Fibroblast of skin of left biceps (primary cell): ENCODE measurements around the gene BMP7.
"Not testable (repeated sequence)": the region's sequence is repeated elsewhere in the genome, so short reads cannot be mapped to it uniquely, and the experiment has no call there.

ENCODE experiments used
- DNase-seq, 2 experiments: peaks; one replicate each; pipeline ENCODE4 v3.0.0-alpha.2; 2013; ENCODE audit warnings: low read depth in 2 of 2

BMP7 gene

DNA sequence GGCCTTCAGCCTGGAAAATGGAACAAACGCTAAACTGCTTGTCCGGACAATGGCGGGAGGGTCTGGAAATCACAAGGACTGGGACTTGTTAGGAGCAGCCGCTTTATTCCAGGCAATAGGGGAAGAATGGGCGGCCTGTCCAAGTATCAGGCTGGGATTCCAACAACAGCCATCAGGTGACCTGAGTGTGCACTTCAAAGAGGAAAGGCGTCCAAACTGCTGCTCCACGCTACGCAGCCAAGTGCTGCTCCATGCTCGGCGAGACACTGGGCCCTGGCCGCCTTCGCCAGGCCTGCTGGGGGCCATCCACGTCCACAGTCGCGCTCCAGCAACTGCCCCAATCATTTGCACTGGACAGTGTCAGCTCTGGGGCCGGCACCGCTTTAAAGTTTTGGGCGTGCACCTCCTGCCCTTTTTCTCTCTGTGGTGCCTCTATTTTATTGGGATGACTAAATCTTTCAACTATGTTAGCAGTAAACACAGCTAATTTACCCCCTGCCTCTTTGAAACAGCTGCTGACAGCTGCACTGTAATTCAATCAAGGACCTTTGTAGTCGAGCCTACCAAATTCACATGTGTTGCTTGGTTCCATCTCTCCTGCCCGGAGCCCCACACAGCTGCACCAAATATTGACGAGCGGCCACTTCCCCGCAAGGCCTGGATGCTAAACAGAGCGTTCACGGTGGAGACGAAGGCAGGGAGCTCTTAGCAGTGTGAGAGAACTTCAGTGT lies 98.3 kb downstream of the BMP7 start:
- no peak for DNase-seq

DNA sequence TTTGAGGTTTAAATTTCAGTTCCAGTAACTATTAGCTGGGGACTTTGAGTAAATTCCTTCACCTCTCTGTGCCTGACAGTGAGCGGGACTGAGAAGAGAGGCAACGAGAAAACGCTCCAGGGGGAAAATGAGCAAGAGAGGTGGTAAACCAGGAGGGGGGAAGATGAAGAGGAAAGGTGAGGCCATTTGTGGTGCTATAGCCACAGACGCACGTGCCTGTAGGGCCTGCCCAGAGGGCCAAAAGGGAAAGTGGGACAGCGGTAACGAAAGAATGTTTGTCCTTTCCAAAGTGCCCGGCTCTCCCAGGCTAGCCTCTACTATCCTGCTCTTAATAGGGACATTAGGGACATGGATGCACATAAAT lies 99.2 kb downstream of the BMP7 start:
- DNase-seq: no peak

DNA sequence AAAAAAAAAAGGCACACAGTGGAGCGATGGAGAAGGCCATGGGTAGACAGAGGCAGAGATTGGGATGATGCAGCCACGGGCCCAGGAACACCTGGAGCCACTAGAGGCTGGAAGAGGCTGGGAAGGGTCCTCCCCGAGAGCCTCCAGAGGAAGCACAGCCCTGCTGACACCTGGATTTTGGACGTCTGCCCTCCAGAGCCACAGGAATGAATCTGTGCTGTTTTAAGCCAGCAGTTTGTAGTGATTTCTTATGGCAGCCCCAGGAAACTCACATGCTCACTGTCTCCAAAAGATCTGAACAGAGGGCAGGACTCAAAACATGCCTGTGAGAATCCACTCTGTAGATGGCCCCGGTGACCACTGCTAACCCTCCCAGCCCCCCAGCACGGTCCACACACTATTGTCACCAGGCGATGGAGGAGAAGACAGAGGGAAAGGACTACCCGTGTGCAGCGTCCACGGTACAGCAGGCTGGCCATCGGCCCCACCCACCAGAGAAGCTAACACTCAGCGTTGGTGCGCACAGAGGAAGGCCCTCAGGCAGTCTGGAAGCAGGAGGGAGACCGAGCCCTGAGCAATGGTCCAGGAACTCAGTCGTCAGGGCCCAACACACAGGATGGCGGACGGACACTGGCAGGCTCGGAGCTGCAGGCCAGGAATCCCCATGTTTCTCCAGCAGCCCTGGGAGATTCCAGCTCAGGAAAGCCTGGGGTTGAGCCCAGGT lies 99.7 kb downstream of the BMP7 start:
- DNase-seq: no peak

DNA sequence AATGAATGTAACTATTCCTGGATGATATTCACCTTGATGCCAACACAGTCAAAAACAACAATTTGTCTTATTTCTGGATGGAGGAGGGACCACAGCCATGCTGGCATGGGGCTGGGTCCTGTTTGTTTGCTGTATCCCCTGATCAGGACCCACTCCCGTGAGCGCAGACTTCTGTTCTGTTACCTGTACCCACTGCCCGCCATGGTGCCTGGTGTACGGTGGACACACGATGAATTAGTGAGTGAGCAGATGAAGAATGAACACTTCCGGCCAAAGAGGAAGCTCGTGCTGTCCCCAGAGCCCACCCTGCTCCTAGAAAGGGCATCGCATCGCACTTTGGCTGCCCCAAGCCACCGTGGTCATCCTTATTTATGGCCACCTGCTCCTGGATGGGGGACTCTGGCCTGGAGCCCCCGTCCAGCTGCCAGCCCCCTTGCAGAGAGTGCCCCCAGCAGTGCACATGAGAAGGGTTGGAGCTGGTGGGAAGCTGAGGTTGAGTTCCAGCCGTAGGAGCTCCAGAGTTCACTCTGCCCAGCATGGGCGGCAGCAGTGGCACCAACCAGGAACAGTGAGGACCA lies 100.9 kb downstream of the BMP7 start:
- no peak for DNase-seq

DNA sequence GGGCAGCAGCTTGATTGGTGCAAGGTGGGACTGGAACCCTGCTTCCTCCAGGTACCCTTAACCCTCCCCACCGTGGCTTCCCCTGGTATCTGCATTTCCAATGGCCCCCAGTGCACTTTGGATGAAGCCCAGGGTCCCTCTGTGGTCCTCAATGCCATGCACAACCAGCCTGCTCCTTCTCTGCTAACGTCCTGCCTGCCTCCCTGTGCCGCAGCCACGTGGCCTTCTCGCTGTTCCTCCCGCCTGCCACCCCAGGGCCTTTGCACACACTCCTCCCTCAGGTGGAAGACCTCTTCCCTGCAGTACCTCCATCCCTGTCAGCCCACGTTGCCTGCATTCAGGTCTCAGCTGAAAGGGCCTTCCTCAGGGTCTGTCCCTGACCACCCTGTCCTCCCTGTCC lies 101.6 kb downstream of the BMP7 start:
- DNase-seq: no peak

DNA sequence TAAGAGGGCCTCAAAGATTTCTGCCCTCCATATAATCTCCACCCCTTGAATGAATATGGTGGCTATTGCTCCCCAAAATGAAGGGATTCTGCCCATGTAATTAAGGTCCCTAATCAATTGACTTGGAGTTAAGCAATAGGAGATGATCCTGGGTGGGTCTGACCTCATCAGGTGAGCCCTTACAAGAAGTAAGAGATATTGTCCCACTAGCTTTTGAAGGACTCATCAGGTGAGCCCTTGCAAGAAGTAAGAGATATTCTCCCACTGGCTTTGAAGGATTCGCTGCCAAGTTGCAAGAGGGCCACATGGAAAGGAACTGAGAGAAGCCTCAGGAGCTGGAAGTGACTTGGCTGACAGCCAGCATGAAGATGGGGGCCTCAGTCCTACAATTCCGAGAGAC lies 103.4 kb downstream of the BMP7 start:
- DNase-seq: no peak

DNA sequence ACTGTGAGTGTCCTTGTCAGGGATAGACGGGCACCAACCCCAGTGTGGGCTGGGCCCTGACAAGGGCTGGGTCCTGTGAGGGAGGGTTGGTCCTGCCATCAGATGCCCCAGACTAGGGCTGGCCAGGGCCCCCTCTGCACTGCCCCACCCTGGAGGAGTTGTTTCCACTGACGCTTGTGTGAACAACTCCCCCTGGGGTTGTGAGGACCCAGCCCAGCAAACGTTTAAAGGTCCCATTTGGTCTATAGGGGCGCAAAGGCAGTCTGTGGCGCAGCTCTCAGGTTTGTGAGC lies 104.1 kb downstream of the BMP7 start:
- no peak for DNase-seq

DNA sequence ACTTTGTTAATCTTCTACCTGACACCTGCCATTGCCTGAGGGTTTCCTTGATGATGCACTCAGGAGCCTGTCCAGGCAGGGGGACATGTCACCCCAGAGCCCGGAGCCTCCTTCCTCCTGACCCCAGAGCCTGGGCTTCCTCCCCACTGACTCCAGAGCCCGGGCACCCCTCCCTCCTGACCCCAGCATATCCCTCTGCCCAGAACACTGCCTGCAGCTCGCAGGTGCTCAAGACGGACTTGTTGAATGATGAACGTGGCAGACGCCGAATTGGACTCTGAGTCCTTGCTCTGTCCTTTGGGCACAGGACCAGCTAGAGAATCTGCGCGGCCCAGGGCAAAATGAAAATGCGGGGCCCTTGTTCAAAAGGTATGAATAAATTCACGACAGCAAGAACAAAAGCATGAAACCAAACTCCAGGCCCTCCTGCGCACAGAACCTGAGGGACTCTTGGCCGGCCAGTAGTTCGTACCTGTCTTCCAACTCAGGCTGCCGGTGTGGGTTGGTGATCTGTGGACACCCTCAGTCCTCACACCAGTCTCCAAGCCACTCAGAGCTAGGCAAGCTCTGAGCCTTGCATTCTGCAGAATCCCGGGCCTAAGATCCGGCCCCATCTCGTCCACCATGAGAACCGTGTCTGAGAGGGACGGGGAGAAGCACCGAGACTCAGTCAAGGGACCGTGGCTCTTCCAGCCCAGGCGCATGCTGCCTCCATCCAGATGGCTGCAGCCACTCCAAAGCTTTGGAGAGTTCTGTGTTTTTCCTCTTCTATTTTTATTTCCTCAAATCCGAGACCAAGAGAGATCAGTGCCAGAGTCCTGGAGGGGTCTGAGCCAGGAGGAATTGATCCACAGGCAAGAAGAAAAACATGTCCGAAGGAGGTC lies 104.7 kb downstream of the BMP7 start:
- DNase-seq: no peak

DNA sequence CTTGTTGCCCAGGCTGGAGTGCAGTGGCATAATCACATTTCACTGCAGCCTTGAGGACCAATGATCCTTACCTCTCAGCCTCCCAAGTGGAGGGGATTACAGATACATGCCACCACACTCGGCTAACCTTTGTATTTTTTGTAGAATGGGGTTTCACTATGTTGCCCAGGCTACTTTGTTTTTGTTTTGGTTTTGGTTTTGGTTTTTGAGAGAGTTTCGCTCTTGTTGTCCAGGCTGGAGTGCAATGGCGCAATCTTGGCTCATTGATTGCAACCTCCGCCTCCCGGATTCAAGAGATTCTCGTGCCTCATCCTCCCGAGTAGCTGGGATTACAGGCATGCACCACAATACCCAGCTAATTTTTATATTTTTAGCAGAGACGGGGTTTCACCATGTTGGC lies 105.5 kb downstream of the BMP7 start:
- DNase-seq: no peak

DNA sequence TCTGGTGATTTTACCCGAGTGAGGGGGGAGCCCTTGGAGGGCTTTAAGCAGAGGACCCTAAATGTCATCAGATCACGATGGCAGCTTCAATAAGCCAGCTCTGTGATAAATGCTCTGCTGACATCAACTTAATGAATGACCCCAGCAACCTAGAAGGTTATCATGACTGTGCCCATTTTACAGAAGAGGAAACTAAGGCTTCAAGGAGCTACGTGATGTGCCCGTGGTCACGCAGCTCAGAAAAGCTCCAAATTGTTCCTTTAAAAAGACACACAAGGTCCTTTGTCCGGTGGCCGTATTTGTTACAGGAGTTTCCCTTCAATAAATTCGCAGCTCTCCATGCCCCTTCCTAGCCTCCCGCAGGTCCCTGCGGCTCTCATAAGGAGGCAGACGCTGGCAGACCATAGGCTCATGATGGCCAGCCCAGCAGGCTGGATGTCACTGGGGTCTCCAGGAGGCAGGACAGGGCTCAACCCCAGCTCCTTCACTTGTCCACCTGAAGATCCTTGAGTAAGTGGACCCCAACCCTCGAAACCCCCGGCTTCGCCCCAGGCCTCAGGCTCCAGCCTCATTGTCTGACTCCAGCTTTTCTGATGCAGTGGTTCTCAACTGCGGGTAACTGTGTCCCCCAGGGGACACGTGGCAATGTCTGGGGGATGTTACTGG lies 106.4 kb downstream of the BMP7 start:
- DNase-seq: no peak

DNA sequence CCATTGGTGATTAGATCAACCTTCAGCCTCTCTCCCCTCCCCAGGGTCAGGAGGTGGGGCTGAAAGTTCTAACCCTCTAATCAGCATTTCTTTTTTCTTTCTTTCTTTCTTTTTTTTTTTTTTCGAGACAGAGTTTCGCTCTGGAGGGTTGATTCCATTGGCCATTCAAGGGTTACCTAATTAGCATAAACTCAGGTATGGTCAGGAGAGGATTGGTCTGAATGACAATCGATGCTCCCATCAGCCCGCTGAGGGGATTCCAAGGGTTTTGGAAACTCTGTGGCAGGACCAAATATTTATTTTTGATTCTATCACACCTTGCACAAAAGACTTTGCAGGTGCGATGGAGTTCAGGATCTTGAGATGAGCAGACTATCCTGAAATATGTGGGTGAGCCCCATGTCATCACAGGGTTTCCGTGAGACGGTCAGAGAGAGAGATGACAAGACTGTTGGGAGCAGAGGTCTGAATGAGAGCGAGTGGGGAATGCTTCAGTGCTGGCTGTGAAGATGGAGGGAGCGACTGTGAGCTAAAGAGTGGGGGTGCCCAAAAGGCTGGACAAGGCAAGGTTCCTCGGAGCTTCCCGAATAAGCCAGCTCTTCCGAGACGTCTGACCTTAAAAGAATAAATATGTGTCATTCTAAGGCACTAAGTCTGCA lies 107.1 kb downstream of the BMP7 start:
- DNase-seq: no peak

DNA sequence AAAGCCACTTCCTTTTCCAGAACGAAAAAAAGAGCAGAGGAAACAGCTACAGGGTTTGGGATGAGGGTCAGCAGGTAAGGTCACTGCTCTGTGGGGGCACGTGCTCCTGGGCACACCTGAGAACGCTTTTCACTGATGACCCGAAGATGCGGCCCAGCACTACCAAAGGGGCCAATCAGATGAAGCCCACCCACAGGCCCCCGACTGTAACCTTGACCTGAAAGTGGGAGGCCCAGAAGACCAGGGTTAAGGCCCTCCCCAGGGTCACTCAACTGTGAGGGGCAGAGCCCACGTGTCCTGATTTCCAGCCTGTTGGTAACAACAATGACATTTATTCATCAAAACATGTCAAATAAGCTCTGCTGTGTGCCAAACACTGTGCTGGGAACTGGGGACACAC lies 108.0 kb downstream of the BMP7 start:
- no peak for DNase-seq

DNA sequence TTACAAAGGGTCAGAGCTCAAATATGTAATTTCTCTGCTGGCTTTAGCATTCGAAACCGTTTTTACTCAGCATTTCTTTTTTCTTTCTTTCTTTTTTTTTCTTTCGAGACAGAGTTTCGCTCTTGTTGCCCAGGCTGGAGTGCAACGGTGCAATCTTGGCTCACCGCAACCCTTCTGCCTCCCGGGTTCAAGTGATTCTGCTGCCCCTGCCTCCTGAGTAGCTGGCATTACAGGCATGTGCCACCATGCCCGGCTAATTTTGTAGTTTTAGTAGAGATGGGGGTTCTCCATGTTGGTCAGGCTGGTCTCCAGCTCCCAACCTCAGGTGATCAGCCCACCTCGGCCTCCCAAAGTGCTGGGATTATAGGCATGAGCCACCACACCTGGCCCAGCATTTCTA lies 108.7 kb downstream of the BMP7 start:
- DNase-seq: not testable (repeated sequence)

DNA sequence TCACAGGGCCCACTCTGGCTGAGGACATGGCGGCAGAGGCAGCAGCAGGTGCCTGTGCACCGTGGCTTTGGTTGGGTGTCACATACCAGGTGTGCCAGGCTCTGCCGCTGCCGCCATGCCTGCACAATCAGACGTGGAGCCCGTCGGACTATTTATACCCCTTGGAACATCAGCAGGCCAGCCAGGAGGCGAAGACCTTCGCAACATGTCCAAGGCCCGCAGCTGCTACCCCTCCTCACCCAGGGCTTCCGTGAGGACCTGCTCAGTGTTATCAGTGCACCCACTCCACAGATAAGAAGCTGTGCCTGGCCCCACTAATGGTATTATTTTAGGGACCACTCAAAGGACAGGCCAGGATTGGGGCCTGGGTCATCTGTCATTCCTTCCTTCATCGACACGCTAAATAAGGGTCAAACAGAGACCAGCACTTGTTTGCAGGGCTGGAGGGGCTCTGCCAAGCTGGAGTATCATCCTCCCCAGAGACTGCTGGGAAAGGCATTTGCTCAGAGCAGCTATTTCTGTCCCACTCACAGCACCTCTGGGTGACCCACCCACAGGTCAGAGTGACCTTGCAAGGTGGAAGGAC lies 109.2 kb downstream of the BMP7 start:
- DNase-seq: no peak

DNA sequence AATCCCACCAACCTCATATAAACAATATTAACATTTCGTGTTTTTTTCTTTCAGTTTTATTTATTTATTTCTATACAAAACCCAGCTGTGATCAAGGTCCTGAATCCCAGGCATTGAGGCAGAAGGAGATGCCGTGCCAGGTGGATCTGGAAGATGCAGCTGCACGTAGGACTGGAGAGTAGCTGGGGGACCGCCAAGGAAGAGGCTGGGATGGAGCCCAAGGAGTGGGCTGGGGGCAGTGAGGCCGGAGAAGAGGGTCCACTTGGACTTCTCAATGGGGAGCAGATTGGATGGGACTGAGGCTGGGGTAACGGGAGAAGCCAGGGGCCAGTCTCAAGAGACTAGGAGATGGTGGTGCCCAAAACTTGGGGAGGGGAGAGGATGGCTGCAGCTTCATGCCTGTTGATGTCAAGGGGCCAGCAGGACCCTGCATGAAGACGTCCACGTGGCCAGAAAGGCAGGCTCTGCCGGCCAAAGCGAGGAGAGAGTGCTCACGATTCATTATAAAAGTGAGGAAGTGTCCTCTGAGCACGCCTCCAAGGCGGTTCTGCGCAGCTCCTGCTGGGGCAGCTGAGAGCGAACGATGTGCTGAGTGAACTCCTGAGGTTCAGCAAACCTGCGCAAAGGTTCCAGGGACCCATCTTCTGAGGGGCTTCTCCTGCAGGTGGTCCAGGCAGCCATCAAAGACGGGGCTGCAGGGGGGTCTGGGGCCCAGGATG lies 110.3 kb downstream of the BMP7 start:
- DNase-seq: no peak

DNA sequence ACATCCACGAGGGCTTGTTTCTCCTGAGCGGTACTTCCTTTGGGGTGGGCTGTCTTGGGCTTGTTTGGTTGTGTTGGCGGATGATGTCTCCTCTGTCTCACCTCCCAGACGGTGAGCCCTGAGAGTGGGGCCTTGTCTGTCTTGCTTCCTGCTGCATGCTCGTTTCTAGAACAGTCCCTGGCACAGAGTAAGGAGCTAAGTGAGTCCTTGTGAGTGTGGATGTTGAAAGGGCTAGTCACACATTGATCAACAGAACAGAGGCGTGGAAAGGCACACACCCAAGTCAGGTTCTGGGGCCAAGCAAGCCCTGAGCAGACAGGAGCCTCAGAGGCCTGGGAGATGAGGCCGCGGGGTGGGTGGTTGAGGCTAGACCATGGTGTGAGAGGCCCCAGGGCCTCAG lies 111.0 kb downstream of the BMP7 start:
- no peak for DNase-seq

DNA sequence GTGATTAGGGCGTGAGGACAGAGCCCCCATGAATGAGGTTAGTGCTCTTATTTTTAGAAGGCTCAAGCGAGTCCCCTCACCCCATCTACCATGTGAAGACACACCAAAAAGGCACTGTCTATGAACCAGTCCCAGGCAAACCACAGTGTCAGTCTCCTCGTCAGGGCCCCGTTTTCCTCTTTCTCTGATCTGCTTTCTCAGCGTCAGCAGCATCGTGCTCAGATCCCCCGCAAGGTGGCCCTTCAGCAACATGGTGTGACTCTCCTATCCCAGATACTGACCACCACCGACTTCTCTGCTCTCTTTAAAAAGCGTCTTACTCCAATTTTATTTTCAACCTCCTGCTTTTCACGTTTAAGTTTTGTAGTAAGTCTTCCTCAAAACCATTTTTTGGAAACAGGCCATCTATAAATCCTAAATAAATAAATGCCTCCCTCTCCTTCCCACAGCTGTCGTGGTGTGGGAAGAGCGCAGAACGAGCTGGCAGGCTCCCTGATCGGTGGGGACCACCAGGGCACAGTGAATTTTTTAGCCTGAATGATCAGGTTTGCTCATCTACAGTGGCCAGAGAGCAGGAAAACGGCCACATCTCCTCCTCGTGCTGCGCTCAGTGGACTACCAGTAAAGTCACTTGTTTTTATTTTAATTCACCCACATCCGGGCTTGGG lies 113.1 kb downstream of the BMP7 start:
- no peak for DNase-seq

DNA sequence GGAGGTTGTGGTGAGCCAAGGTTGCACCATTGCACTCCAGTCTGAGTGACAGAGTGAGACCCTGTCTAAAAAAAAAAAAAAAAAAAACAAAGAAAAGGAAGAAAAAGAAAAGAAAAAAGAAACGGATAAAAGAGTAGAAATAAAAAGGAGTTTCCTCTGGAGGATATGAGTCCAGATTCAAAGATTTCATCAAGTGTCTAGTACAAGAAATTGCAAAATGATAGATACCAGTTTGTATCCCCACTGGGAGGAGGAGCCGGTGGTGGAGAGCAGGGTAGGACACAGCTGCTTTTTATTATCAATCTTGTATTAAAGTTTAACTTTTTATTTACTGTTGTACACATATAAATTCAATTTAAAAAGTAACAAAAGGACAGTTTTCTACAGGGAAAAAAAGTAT lies 113.9 kb downstream of the BMP7 start:
- no peak for DNase-seq

DNA sequence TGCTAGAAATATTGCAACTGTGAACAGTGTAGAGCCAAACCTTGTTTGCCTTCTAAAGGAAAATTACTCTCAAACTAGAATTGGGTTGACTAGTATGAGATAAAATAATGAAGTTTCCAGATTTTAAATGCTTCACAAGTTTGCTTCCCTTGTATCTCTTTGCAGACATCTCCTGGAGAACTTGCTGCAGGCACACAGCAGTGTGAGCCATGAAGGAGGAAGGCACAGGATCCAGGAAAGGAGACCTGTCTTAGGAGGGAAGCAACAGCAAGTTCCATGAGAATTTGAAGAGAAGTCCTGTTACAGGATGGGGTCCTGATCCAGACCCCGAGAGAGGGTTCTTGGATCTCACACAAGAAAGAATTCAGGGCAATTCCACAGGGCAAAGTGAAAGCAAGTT lies 115.9 kb downstream of the BMP7 start:
- DNase-seq: no peak

DNA sequence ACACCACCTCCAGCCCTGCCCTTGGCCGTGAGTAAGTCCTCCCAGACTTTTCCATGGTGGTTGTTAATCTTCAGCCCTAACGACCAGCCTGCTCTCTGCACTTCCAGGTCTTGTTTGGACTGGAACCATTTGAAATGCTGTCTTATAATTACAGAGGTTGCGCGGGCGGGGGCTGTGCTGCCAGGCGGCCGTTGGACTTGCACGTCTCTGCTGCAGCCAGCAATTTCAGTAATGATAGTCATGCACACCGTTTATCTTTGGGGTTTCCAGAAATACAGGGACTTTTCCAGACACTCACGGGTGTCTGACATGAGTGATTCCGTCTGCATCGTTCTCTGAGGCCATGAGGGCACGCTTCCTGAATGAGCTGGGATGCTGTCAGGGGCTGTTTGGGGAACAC lies 118.2 kb downstream of the BMP7 start:
- DNase-seq: no peak
